HUES64 (cell line): Measurements from ENCODE around the gene NFATC4.

Experiments used
- H3K27ac ChIP-seq: 2 replicates; pipeline ENCODE4 v1.7.0; 2013; ENCODE audit warnings: low read depth, low read length, inconsistent platforms
- H3K27me3 ChIP-seq: 2 replicates; pipeline ENCODE4 v1.6.1; 2013; ENCODE audit warnings: mild to moderate bottlenecking, low read length; ENCODE audit not compliant: insufficient read depth
- H3K36me3 ChIP-seq: 2 replicates; pipeline ENCODE4 v1.6.1; 2013; ENCODE audit warnings: mild to moderate bottlenecking, low read length; ENCODE audit not compliant: insufficient read depth
- H3K4me1 ChIP-seq: 2 replicates; pipeline ENCODE4 v1.6.1; 2013; ENCODE audit warnings: mild to moderate bottlenecking, low read length, moderate library complexity; ENCODE audit not compliant: insufficient read depth
- H3K4me3 ChIP-seq: 2 replicates; pipeline ENCODE4 v1.5.1; 2013; ENCODE audit warnings: mild to moderate bottlenecking, low read length, moderate library complexity
- H3K9ac ChIP-seq: 2 replicates; pipeline ENCODE4 v1.6.1; 2013; ENCODE audit warnings: mild to moderate bottlenecking, low read depth, low read length
- H3K9me3 ChIP-seq: 2 replicates; pipeline ENCODE4 v1.6.1; 2013; ENCODE audit warnings: low read depth, low read length; ENCODE audit not compliant: insufficient read depth
- WGBS: fragments of 150-250, 120-280 bp; methylation state at CpG from one replicate; pipeline ENCODE4 v1.1.7; 2013; ENCODE audit warnings: missing lambda C conversion rate; 5-methylcytosine and 5-hydroxymethylcytosine counted together

Gene NFATC4

GRCh38 chr14:24415421-24416253 lies 47.7 kb downstream of the NFATC4 start:
- Histone ChIP-seq H3K9me3 (no peaks in the 10 kb centered on the region), H3K27ac (no peak overlapping the region), H3K27me3 (peaks cover 8% of the 10 kb centered on the region; the same call in 1 of the 2 replicates), H3K4me1 (no peaks in the 10 kb centered on the region), H3K4me3 (no peak overlapping the region), H3K36me3 (peaks cover 23% of the 10 kb centered on the region), H3K9ac (no peak overlapping the region)
- 94% methylated on average over 25 of the region's 25 CpGs for WGBS

GRCh38 chr14:24416254-24416931 lies 48.4 kb downstream of the NFATC4 start:
- no peaks in the 10 kb centered on the region for H3K9me3 ChIP-seq
- no peak overlapping the region for H3K27ac ChIP-seq
- no peaks in the 10 kb centered on the region for H3K4me1 ChIP-seq
- no peak overlapping the region for H3K9ac ChIP-seq
- peaks cover 8% of the 10 kb centered on the region; the same call in 1 of the 2 replicates for H3K27me3 ChIP-seq
- WGBS, result 93% methylated on average over 19 of the region's 19 CpGs
- H3K36me3 ChIP-seq, result peaks cover 21% of the 10 kb centered on the region
- H3K4me3 ChIP-seq, result no peak overlapping the region

GRCh38 chr14:24416932-24417619 lies 49.1 kb downstream of the NFATC4 start:
- Histone ChIP-seq H3K36me3 (peaks cover 20% of the 10 kb centered on the region), H3K4me3 (no peak overlapping the region), H3K27ac (no peak overlapping the region), H3K9me3 (no peaks in the 10 kb centered on the region), H3K9ac (no peak overlapping the region), H3K27me3 (peaks cover 8% of the 10 kb centered on the region; the same call in 1 of the 2 replicates), H3K4me1 (no peaks in the 10 kb centered on the region)
- 89% methylated on average over 16 of the region's 16 CpGs for WGBS

- 89% methylated on average over 6 of the region's 6 CpGs for WGBS
These were observed 50.0 kb downstream of the NFATC4 start for GRCh38 chr14:24417832-24418491.

GRCh38 chr14:24418492-24418873 lies 50.5 kb downstream of the NFATC4 start:
- Histone ChIP-seq H3K9ac (no peak overlapping the region), H3K36me3 (peaks cover 10% of the 10 kb centered on the region), H3K27ac (no peak overlapping the region), H3K4me1 (no peaks in the 10 kb centered on the region), H3K27me3 (peaks cover 8% of the 10 kb centered on the region; the same call in 1 of the 2 replicates), H3K9me3 (no peaks in the 10 kb centered on the region), H3K4me3 (no peak overlapping the region)
- WGBS, result 94% methylated on average over 6 of the region's 6 CpGs

More at GRCh38 chr14:24417832-24418491, 50.0 kb downstream of the NFATC4 start:
- no peaks in the 10 kb centered on the region for H3K9me3 ChIP-seq
- H3K4me3 ChIP-seq, result no peak overlapping the region
- no peak overlapping the region for H3K27ac ChIP-seq
- H3K4me1 ChIP-seq, result no peaks in the 10 kb centered on the region
- H3K36me3 ChIP-seq, result peaks cover 16% of the 10 kb centered on the region
- no peak overlapping the region for H3K9ac ChIP-seq
- H3K27me3 ChIP-seq, result peaks cover 8% of the 10 kb centered on the region; the same call in 1 of the 2 replicates

- H3K9me3 ChIP-seq, result no peaks in the 10 kb centered on the region
- H3K27me3 ChIP-seq, result peaks cover 8% of the 10 kb centered on the region; the same call in 1 of the 2 replicates
- 88% methylated on average over 4 of the region's 4 CpGs for WGBS
- H3K4me1 ChIP-seq, result 0 out of 2 replicates have a peak, but pooled peaks cover 2% of the 10 kb centered on the region
- H3K36me3 ChIP-seq, result no peaks in the 10 kb centered on the region
- no peak overlapping the region for H3K27ac ChIP-seq
- no peak overlapping the region for H3K4me3 ChIP-seq
- H3K9ac ChIP-seq, result no peak overlapping the region
These were observed 54.3 kb downstream of the NFATC4 start for GRCh38 chr14:24422261-24422660.

- 85% methylated on average over 11 of the region's 12 CpGs for WGBS
- no peak overlapping the region for H3K4me3 ChIP-seq
- H3K27ac ChIP-seq, result no peak overlapping the region
These were observed 55.0 kb downstream of the NFATC4 start for GRCh38 chr14:24422694-24423601.

GRCh38 chr14:24425704-24426103 lies 57.7 kb downstream of the NFATC4 start:
- no peaks in the 10 kb centered on the region for H3K36me3 ChIP-seq
- no peak overlapping the region for H3K9ac ChIP-seq
- 0 out of 2 replicates have a peak, but pooled peaks cover 2% of the 10 kb centered on the region for H3K4me1 ChIP-seq
- peaks cover 11% of the 10 kb centered on the region for H3K27me3 ChIP-seq
- H3K27ac ChIP-seq, result no peak overlapping the region
- H3K4me3 ChIP-seq, result no peak overlapping the region
- 84% methylated on average over 3 of the region's 3 CpGs for WGBS
- H3K9me3 ChIP-seq, result no peaks in the 10 kb centered on the region

More at GRCh38 chr14:24422694-24423601, 55.0 kb downstream of the NFATC4 start:
- no peaks in the 10 kb centered on the region for H3K36me3 ChIP-seq
- no peaks in the 10 kb centered on the region for H3K9me3 ChIP-seq
- peaks cover 8% of the 10 kb centered on the region; the same call in 1 of the 2 replicates for H3K27me3 ChIP-seq
- H3K9ac ChIP-seq, result no peak overlapping the region
- 0 out of 2 replicates have a peak, but pooled peaks cover 2% of the 10 kb centered on the region for H3K4me1 ChIP-seq

GRCh38 chr14:24426150-24426911 lies 58.3 kb downstream of the NFATC4 start:
- peaks cover 11% of the 10 kb centered on the region for H3K27me3 ChIP-seq
- WGBS, result 85% methylated on average over 1 of the region's 2 CpGs
- H3K9ac ChIP-seq, result no peak overlapping the region
- H3K27ac ChIP-seq, result no peak overlapping the region
- no peaks in the 10 kb centered on the region for H3K9me3 ChIP-seq
- H3K36me3 ChIP-seq, result no peaks in the 10 kb centered on the region
- peaks cover 8% of the 10 kb centered on the region; the same call in 1 of the 2 replicates for H3K4me1 ChIP-seq
- H3K4me3 ChIP-seq, result no peak overlapping the region
